ENCODE results near the gene KCNK10. TPM values are rescaled to one million over a fixed set of nuclear protein-coding genes. Genes with fewer than 3 reads are reported as not detected.
A peak's percentile ranks its signal among the peaks of the same experiment; 100 is the strongest.

The KCNK10 gene
- total and polyA plus RNA-seq, 2 of the 8 experiments (the other 6 are each of a cell fraction or from before 2014, with no cell fraction given), result 0.45 to 0.63 TPM

DNA sequence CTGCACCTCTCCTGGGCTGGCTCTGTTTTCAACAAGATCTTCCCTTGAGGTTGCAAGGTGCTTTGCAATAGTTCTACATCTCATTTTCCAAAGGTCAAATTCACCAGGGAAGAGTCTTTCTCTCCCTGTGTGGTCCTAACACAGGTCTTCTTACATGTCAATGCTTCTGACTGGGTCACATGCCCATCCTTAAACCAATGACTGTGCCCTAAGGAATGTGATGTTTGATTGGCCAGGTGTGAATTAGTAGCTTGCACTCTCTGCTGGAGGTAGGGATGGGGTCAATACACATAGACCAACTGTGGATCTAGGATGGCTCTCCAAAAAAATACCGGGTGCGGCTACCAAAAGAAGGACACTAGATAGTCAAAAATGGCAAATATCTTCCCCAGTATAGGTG, 19.9 kb upstream of the KCNK10 start:
- WGBS, 2 experiments (ENCODE audit: extremely low coverage in 1 of 2, insufficient coverage in 1 of 2, insufficient read length in 1 of 2, insufficient replicate concordance in 2 of 2, low coverage in 1 of 2, low lambda C conversion rate in 2 of 2, missing lambda C conversion rate in 1 of 2), result 89% methylated on average over 2 of the region's 2 CpGs; no CpG with 5 or more reads in 1 of the 2 experiments
- Histone ChIP-seq H3K18ac (ENCODE audit: extremely low read depth, low read length) (no peak overlapping the region), H4K20me1 (replicated peaks in 1 of 2; ENCODE audit: control insufficient read depth in 1 of 2, insufficient read depth in 2 of 2, low read length in 2 of 2) (no peaks in the 10 kb centered on the region), H3K4me1 (replicated peaks in 1 of 4; ENCODE audit: control insufficient read depth in 3 of 4, insufficient read depth in 4 of 4, low read length in 3 of 4) (no peaks in the 10 kb centered on the region), H4K5ac (ENCODE audit: insufficient read length, low read depth, low read length) (no peak overlapping the region), H3K23ac (ENCODE audit: insufficient read length) (no peak overlapping the region), H3K14ac (ENCODE audit: insufficient read length) (no peak overlapping the region), H2BK15ac (ENCODE audit: low read length) (no peak overlapping the region), H3K27ac (ENCODE audit: low read depth, low read length) (no peak overlapping the region), H3K36me3 (ENCODE audit: control insufficient read depth in 2 of 4, insufficient read depth in 4 of 4, low read length in 3 of 4) (no peaks in the 10 kb centered on the region), H2AK5ac (ENCODE audit: low read depth, low read length) (no peak overlapping the region), H3K23me2 (ENCODE audit: low read depth, low read length) (no peaks in the 10 kb centered on the region), H3K56ac (replicated peaks; ENCODE audit: insufficient read length, low read depth, low read length) (no peak overlapping the region), H2AFZ (ENCODE audit: low read length) (no peak overlapping the region), H2BK12ac (ENCODE audit: low read depth, low read length) (no peak overlapping the region), H2BK20ac (ENCODE audit: low read length) (no peak overlapping the region), H3K4ac (replicated peaks; ENCODE audit: insufficient read length, low read depth, low read length) (no peak overlapping the region), H3K9me3 (ENCODE audit: insufficient read depth in 2 of 2, low read depth in 1 of 2, low read length in 1 of 2) (no peaks in the 10 kb centered on the region), H4K8ac (ENCODE audit: extremely low read depth, insufficient read depth, low read length) (no peak overlapping the region), H2BK5ac (ENCODE audit: low read depth, low read length) (no peak overlapping the region), H3K79me2 (ENCODE audit: control insufficient read depth in 1 of 2, insufficient read depth in 2 of 2, low read length in 2 of 2) (no peaks in the 10 kb centered on the region), H3K27me3 (replicated peaks in 1 of 4; ENCODE audit: control insufficient read depth in 3 of 4, extremely low read depth in 1 of 4, insufficient read depth in 3 of 4, low read length in 3 of 4) (no peaks in the 10 kb centered on the region), H3K4me3 (ENCODE audit: extremely low read depth in 1 of 4, insufficient read depth in 2 of 4, low read depth in 3 of 4, low read length in 4 of 4) (no peak overlapping the region), H3K79me1 (ENCODE audit: low read depth, low read length) (no peaks in the 10 kb centered on the region), H3K9ac (replicated peaks in 1 of 4; ENCODE audit: extremely low read depth in 1 of 4, low read depth in 3 of 4, low read length in 3 of 4) (no peak overlapping the region), H2BK120ac (replicated peaks; ENCODE audit: low read depth, low read length) (no peak overlapping the region), H3K4me2 (ENCODE audit: insufficient read depth in 1 of 2, low read depth in 2 of 2, low read length in 2 of 2) (no peak overlapping the region), H4K91ac (replicated peaks; ENCODE audit: insufficient read length, low read length) (no peak overlapping the region)
- FAIRE-seq (peak; percentile 62), DNase-seq (ENCODE audit: low read depth in 1 of 2, low spot score in 2 of 2) (no peak)
- ChIA-PET CTCF (ENCODE audit: partially characterized antibody) (no interaction called here), POLR2A (ENCODE audit: partially characterized antibody) (no interaction called here)
- TF ChIP-seq ZNF274 (IDR thresholded peaks at IDR 0.05; ENCODE audit: borderline replicate concordance, extremely low read depth, low read length), result no peak
- TF ChIP-seq, protein P1, sequence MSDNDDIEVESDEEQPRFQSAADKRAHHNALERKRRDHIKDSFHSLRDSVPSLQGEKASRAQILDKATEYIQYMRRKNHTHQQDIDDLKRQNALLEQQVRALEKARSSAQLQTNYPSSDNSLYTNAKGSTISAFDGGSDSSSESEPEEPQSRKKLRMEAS (IDR thresholded peaks at IDR 0.05), result no peak
- TF ChIP-seq SIX5 (IDR thresholded peaks at IDR 0.05; ENCODE audit: low read depth, low read length), result no peak
- TF ChIP-seq, protein P2, sequence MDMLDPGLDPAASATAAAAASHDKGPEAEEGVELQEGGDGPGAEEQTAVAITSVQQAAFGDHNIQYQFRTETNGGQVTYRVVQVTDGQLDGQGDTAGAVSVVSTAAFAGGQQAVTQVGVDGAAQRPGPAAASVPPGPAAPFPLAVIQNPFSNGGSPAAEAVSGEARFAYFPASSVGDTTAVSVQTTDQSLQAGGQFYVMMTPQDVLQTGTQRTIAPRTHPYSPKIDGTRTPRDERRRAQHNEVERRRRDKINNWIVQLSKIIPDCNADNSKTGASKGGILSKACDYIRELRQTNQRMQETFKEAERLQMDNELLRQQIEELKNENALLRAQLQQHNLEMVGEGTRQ (IDR thresholded peaks at IDR 0.05; ENCODE audit: low read length), result peak; percentile 71; the same call in 1 of the 2 replicates

Data from H1 (cell line).